HG03439 (cell line): Measurements from ENCODE around the gene CDC25B.

ENCODE experiments used
- ATAC-seq: cut with Tn5 transposase; IDR thresholded peaks from one replicate; pipeline ENCODE4 v1.9.1; 2021; ENCODE audit warnings: mild to moderate bottlenecking, moderate library complexity; ENCODE audit not compliant: unreplicated experiment

The CDC25B gene

GRCh38 chr20:3795511-3796468, at the start of gene CDC25B:
TSS of gene CDC25B (plus strand) at chr20:3796310. CDS start at chr20:3796532, 222 bp downstream.
- ATAC-seq: peak; percentile 66

GRCh38 chr20:3747471-3747870, 48.6 kb upstream of the CDC25B start:
- no peak for ATAC-seq

GRCh38 chr20:3748073-3748472, 48.0 kb upstream of the CDC25B start:
- ATAC-seq: no peak

- ATAC-seq: no peak
These were observed 46.9 kb upstream of the CDC25B start for GRCh38 chr20:3749087-3749688.

GRCh38 chr20:3749689-3750531, 46.2 kb upstream of the CDC25B start:
- ATAC-seq: no peak

- no peak for ATAC-seq
These were observed 44.8 kb upstream of the CDC25B start for GRCh38 chr20:3751305-3751674.

GRCh38 chr20:3751675-3752385, 44.3 kb upstream of the CDC25B start:
- ATAC-seq: no peak

GRCh38 chr20:3752386-3752759, 43.7 kb upstream of the CDC25B start:
- ATAC-seq: no peak

- no peak for ATAC-seq
These were observed 43.0 kb upstream of the CDC25B start for GRCh38 chr20:3753098-3753497.

GRCh38 chr20:3753501-3754275, 42.4 kb upstream of the CDC25B start:
- ATAC-seq: no peak

GRCh38 chr20:3754276-3754630, 41.9 kb upstream of the CDC25B start:
- ATAC-seq: no peak

- no peak for ATAC-seq
These were observed 40.8 kb upstream of the CDC25B start for GRCh38 chr20:3755269-3755668.

GRCh38 chr20:3755814-3756480, 40.2 kb upstream of the CDC25B start:
- ATAC-seq: no peak

- no peak for ATAC-seq
These were observed 38.8 kb upstream of the CDC25B start for GRCh38 chr20:3757268-3757667.

GRCh38 chr20:3758566-3758965, 37.5 kb upstream of the CDC25B start:
- ATAC-seq: no peak

GRCh38 chr20:3759316-3759823, 36.7 kb upstream of the CDC25B start:
- ATAC-seq: no peak

GRCh38 chr20:3759884-3760283, 36.2 kb upstream of the CDC25B start:
- ATAC-seq: no peak

GRCh38 chr20:3760655-3761348, 35.3 kb upstream of the CDC25B start:
- ATAC-seq: no peak
